HG03521 (cell line): Measurements from ENCODE around the gene CEMP1.

Experiments
- ATAC-seq: cut with Tn5 transposase; IDR thresholded peaks from one replicate; pipeline ENCODE4 v1.9.1; 2021; ENCODE audit warnings: mild to moderate bottlenecking, moderate library complexity; ENCODE audit not compliant: unreplicated experiment

CEMP1 gene

GRCh38 chr16:2520784-2521531, 10.2 kb downstream of the CEMP1 start:
- peak; percentile 26 for ATAC-seq

DNA sequence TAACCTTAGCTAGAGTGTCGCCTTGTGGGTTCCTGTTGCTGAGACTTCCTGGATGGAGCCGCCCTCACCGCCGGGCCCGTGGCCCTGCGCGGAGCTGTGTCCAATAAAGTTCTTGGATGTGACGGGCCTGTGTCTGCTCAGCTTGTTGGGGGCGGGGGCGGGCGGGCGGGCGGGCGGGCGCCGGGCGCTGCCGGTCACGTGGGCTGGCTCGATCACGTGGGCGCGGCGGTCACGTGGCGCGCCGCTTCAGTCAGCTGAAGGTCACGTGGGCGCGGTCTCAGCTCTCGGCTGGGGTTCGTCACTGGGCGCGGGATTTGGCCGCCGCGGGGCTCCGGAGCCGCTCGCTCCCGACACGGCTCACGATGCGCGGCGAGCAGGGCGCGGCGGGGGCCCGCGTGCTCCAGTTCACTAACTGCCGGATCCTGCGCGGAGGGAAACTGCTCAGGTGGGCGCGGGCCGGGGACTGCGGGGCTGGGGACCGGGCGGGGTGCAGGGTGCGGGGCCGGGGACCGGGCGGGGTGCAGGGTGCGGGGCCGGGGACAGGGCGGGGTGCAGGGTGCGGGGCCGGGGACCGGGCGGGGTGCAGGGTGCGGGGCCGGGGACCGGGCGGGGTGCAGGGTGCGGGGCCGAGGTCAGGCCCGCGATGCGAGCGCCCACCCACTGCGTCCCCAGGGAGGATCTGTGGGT, 11.0 kb downstream of the CEMP1 start, which contains the start of gene AMDHD2:
TSS of gene AMDHD2 (plus strand) at position 275 of the 687 bp plus-strand sequence. CDS start at position 363, 88 bp downstream.
- peak; percentile 50 for ATAC-seq

DNA sequence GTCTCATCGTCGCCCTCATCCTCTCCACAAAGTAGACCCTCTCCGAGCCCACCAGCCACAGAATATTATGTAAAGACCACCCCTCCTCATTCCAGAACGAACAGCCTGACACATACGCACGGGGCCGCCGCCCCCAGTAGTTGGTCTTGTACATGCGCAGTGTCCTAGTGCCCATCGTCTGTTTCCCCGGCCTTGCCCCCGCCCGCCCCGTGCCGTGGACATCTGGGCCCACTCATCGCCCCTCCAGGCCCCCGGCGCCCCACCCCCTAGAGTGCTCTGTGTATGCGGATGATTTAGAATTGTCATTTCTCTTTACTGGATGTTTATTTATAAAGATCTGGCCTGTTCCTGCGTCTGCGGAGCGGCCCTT, 11.5 kb downstream of the CEMP1 start:
- no peak for ATAC-seq

DNA sequence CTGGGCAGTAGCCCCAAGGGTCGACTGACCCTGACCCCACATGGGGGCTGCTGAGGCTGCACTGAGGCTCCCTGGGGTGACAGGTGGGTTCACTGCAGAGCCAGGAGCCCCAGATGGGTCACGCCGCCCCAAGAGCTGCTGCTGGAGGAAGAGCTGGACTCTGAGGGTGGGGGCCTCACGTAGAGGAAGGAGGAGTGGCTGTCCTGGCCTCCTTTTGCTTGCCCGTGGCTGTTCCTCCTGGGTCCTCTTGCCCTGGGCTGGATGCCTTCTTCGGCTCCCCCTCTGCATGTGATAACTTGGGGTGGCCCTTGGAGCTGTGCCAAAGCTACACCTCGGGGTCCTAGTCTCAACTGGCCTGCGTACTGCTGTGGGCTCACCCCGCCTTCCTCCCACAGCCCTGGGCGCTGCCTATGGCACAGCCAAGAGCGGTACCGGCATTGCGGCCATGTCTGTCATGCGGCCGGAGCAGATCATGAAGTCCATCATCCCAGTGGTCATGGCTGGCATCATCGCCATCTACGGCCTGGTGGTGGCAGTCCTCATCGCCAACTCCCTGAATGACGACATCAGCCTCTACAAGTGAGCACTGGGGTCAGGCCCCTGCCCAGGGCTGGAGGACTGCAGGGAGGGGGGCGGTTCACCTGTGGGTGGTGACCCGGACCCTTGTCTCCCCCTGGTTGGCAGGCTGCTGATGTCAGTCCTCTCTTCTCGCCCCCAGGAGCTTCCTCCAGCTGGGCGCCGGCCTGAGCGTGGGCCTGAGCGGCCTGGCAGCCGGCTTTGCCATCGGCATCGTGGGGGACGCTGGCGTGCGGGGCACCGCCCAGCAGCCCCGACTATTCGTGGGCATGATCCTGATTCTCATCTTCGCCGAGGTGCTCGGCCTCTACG, 12.1 kb downstream of the CEMP1 start:
- no peak for ATAC-seq

GRCh38 chr16:2517954-2518605, 13.1 kb downstream of the CEMP1 start:
- ATAC-seq: no peak

GRCh38 chr16:2516391-2517240, 14.6 kb downstream of the CEMP1 start:
- ATAC-seq: no peak

- no peak for ATAC-seq
Observed at GRCh38 chr16:2515180-2515851, 15.9 kb downstream of the CEMP1 start.

DNA sequence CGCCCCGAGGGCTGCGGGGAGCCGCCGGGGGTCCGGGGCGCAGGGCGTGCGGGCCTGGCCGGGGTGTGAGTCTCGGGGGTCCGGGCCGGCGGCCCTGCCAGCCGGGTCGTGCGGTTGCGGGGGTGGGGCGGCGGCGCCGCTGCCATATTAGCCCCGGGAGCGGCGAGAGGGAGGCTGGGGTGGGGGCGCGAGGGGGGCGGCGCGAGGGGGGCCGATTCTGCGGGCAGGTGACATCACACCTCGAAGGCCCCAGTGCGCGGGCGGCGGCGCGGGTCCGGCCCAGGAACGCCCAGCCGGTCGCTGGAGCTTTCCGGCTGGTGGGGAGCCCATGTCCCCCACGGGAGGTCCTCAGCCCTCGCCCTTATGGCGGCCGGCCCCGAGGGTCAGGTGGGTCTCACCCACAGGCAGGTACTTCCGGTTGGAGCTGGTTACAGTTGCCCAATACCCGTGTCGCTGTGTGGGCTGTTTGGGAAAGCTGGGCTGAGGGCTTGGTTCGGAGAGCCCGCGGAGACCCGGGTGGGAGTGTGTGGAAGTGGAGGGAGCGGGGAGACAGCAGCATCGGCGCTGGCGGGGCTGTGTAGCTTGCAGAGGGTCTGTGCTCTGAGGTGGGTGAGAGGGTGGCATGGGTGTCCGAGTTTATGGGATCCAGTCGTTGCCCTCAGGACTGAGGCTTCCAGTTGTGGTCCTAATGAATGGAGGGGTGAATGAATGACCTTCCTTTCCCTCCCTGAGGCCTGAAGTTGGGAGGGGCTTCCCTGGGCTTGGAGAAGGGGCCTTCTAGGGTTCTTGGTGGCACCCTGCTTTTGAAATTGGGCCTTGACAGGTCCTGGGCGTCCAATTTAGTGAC, 16.7 kb downstream of the CEMP1 start:
- ATAC-seq: no peak

DNA sequence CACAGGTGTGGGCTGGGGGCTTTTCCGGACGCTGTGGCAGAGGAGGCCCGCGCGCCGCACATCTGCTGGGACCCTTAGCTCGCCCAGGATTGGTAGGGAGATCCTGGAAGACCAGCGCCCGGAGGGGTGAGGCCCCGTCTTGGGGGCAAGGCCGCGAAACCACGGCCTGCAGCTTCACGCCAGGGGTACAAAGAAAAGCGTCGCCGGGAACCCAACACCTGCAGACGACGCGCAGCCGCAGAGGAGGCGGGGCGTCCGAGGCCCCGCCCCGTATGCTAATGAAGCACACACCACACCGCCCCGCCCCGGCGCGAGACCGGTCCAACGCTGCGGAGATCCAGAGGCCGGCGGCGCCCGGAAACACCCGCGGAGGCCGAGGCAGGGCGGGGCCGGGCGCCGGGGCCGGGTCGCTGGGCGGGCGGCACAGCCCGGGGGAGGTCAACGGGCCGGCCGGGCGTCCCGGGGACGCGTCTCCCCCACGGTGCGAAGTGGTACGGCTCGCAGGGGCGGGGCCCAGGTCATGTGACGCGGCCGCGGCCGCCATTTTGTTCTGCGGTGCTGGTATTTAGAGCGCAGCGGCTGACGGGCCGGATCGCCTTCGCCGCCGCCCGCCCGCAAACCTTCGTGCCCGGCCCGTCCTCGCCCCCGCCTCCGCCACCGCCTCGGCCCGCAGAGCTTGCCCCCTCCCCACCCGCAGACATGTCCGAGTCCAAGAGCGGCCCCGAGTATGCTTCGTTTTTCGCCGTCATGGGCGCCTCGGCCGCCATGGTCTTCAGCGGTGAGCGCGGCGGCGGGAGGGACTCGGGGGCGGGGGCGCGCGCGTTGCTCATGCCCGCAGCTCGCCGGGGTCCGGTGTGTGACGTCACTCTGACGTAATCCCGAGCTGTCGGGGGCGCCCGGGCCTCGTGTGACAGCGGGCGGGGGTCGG, 17.5 kb downstream of the CEMP1 start, which contains the start of gene ATP6V0C:
TSS of gene ATP6V0C (plus strand) at position 548 of the 928 bp plus-strand sequence. CDS start at position 700, 152 bp downstream.
- ATAC-seq: peak; percentile 77

- ATAC-seq: peak; percentile 1
Observed at GRCh38 chr16:2512735-2513404, 18.3 kb downstream of the CEMP1 start.

DNA sequence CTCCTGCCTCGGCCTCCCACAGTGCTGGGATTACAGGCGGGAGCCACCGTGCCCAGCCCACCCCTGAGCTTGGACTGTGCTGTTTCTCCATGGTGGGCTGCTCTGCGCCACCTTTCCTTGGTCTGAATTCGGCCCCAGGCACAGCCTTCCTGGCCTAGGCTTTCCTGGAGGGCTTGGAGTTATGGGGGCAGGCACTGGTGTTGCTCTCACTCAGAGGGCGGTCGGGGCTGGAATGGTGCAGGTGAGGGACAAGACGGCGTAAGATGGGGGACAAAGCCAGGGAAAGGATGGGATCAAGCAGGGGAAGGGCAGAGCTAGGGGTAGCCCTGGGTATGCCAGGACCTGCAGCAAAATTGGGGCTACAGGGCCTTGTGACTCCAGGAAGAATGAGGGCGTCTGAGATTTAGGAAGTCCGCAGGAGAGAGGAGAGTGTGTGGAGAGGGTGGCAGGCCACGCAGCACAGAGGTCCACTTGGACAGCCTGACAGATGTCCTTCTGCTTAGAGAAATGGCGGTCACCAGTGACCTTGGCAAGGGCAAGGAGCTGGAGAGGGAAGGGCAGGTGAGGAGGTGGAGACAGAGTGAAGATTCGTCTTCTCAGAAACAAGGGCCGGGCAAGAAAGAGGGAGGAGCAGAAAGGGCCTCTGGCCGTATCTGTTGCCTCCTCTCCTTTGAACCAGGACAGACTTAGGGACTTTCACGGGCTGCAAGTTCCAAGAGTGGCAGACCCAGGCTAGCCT, 19.0 kb downstream of the CEMP1 start:
- no peak for ATAC-seq

- ATAC-seq: no peak
Observed at GRCh38 chr16:2511128-2511800, 19.9 kb downstream of the CEMP1 start.

DNA sequence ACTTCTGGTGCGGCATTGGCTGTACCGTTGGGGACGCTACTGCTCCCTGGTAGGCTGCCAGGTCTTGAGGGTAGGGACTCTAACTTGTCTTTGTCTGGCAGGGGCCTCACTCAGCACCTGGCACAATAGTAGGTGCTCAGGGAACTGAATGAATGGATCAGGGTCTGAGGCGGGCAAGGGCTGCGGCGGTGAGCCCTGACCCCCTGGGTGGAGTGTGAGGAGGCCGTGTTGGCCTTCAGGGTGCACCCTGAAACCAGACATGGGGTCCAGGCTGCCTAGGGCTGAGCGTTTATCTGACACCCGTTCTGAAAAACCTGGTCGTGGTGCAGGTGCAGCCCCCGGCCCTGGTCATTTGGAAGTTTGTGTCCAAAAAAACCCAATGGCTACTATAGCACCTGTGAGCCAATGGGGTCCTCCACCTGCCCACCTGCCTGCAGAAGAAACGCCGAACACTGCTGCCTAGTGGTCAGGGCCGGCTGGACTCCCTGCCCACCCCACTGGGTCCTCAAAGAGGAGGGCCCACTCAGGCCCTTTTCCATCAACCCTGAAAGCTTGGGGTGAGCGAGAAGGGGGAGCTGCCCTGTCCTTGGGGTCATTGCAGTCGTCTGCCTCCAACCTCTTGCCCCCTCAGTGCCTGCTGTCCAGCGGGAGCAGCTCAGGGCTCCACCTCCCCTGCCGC, 22.3 kb downstream of the CEMP1 start:
- ATAC-seq: no peak

GRCh38 chr16:2507665-2508064, 23.5 kb downstream of the CEMP1 start:
- ATAC-seq: no peak
